GM08714 (cell line): ENCODE measurements around the gene GARS1.

Source experiments
- H3K4me3 ChIP-seq: fragments of 200-500 bp; sonication (Bioruptor generic); 2 replicates; pipeline ENCODE4 v1.5.1; 2014; ENCODE audit warnings: mild to moderate bottlenecking, low read length, inconsistent platforms
- ZNF274 ChIP-seq: IDR thresholded peaks from 2 replicates; pipeline ENCODE4 v1.6.1; 2012; ENCODE audit warnings: mild to moderate bottlenecking, low read depth, low read length

Gene GARS1

DNA sequence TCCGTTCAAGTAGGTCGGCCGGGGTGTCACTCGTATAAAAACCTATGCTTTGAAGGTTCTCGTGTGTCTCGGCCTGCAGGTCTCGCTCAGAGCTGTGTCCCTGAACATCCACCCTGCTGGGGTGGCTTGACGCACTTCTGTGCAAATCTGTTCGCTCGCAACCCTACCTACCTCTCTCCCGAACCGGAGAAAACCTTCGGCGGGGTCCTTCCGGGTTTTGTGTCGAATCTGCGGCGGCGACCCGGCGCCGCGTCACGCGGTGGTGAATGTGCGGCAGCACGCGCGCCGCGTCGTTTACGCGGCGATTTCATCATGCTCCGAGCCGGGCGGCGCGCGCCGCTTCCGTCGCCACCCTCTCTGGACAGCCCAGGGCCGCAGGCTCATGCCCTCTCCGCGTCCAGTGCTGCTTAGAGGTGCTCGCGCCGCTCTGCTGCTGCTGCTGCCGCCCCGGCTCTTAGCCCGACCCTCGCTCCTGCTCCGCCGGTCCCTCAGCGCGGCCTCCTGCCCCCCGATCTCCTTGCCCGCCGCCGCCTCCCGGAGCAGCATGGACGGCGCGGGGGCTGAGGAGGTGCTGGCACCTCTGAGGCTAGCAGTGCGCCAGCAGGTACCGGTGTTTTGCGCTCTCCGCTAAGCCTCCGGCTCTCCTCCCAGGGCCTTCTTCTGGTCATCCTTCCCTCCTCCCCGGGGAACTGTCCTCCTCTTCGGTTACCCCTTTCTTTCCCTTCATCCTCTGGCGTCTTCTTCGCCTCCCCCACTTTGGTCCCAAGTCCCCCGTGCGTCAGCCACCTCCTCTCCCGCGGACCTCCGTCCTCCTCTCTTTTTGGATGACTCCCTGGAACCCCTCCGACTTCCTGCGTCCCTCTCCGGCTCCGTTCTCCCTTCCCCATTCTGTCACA is at the start of gene GARS1:
GARS1 (plus strand) TSS at position 339 of the 896 bp plus-strand sequence; CDS start at position 383, 44 bp downstream.
- H3K4me3 ChIP-seq: peak within 1 kb of the TSS; percentile 85
- no peak for TF ChIP-seq ZNF274

- no peak for TF ChIP-seq ZNF274
- H3K4me3 ChIP-seq: no peak overlapping the region
Measured at GRCh38 chr7:30545791-30546555, 48.7 kb upstream of the GARS1 start.

- TF ChIP-seq ZNF274: no peak
- H3K4me3 ChIP-seq: no peak overlapping the region
Measured at GRCh38 chr7:30546596-30546995, 48.1 kb upstream of the GARS1 start.

- TF ChIP-seq ZNF274: no peak
- H3K4me3 ChIP-seq: no peak overlapping the region
Measured at GRCh38 chr7:30548845-30549244, 45.8 kb upstream of the GARS1 start.

DNA sequence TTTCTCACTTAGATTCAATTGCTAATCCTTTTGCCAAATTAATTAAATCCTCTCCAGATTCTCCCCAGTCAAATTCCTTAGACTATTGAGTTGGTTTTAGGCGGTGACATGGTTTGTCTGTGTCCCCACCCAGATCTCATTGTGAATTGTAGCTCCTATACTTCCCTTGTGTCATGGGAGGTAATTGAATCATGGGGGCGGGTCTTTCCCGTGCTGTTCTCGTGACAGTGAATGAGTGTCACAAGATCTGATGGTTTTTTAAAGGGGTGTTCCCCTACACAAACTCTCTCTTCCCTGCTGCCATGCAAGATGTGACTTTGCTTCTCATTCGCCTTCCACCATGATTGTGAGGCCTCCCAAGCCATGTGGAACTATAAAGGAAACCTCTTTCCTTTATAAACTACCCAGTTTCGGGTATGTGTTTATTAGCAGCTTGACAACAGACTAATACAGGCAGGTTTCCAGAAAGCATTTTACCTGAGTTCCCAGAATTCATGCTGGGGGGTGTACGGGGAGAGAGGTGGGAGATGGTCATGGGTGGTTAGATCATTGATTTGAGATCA is 44.7 kb upstream of the GARS1 start:
- no peak overlapping the region for H3K4me3 ChIP-seq
- TF ChIP-seq ZNF274: no peak

DNA sequence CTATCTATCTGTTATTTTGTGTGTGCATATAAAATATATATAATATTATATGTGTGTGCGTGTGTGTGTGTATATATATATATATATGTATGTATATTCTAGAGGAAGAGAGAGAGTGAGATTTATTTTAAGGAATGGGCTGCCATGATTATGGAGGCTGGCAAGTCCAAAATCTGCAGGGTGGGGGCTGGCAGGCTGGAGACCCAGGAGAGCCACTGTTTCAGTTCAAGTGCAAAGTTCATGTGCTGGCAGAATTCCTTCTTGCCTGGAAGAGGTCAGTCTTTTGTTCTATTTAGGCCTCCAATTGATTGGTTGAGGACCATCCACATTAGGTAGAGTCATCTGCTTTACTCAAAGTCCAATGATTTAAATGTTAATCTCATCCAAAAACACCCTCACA is 42.3 kb upstream of the GARS1 start:
- TF ChIP-seq ZNF274: no peak
- H3K4me3 ChIP-seq: no peak overlapping the region

DNA sequence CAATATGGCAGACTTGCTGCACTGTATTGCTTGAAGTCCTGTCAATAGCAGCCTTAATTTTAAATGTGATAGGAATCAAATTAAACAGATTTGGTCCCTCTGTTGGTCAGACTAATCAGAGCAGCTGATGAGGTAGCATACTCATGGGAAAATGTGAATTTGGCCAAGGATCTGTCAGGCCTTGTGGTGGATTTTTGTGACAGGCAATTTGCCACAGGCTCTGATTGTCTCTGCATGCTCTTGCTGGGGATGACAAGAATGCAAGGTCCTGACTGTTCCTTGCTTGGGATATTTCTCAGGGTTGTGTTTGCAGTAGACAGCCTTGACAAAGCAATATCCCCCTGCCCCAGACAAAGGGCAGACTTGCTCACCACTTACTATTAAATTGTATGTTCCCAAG is 41.5 kb upstream of the GARS1 start:
- TF ChIP-seq ZNF274: no peak
- H3K4me3 ChIP-seq: no peak overlapping the region

DNA sequence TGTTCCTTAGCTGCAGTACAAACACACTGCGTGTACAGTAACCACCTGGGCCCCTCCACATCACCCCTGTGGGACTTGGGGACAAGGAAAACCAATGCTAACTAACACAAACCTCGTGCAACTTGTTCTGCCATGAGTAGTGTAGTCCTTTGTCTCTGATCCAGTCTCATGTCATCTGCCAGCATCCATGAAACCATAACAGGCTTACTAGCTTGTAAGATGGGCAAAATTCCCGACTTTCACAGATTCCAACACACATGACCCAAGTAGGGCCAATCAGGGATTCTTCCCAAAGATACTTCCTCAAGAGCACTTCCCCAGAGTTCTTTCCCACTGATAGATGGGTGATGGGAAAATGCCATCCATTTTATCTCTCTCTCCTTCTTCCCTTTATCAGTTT is 41.1 kb upstream of the GARS1 start:
- no peak overlapping the region for H3K4me3 ChIP-seq
- TF ChIP-seq ZNF274: no peak

DNA sequence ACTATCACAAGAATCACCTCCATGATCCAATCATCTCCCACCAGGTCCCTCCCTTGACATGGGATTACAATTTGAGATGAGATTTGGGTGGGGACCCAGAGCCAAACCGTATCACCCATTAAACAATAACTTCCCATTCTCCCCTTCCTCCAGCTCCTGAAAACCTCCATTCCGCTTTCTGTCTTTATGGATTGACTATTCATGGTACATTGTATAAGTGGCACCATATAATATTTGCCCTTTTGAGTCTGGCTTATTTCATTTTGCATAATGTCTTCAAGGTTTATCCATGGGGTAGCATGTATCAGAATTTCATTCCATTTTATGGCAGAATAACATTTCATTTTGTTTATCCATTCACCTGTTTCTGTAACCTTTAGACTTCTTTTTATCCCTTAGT is 39.2 kb upstream of the GARS1 start:
- TF ChIP-seq ZNF274: no peak
- H3K4me3 ChIP-seq: no peak overlapping the region

GRCh38 chr7:30556840-30557239 is 37.8 kb upstream of the GARS1 start:
- TF ChIP-seq ZNF274: no peak
- H3K4me3 ChIP-seq: no peak overlapping the region

GRCh38 chr7:30557245-30557644 is 37.4 kb upstream of the GARS1 start:
- TF ChIP-seq ZNF274: no peak
- H3K4me3 ChIP-seq: no peak overlapping the region

DNA sequence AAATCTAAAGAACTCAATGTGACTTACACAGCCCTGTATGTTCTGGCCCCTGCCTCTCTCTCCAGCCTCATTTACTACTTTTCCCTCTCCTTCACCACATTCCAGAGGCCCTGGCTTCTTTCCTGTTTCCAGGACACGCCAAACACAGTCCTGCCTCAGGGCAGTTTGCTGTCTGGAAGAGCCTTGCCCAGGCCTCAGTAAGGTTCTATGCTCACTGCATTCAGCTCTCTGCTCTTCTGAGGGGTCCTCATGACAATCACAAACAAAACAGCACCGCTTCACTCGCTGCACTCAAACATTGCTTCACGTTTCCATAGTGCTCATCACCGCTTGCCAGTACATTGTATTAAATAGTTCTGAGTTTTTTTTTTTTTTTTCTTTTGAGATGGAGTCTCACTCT is 35.1 kb upstream of the GARS1 start:
- no peak overlapping the region for H3K4me3 ChIP-seq
- TF ChIP-seq ZNF274: no peak

GRCh38 chr7:30561389-30561788 is 33.3 kb upstream of the GARS1 start:
- no peak overlapping the region for H3K4me3 ChIP-seq
- TF ChIP-seq ZNF274: no peak

DNA sequence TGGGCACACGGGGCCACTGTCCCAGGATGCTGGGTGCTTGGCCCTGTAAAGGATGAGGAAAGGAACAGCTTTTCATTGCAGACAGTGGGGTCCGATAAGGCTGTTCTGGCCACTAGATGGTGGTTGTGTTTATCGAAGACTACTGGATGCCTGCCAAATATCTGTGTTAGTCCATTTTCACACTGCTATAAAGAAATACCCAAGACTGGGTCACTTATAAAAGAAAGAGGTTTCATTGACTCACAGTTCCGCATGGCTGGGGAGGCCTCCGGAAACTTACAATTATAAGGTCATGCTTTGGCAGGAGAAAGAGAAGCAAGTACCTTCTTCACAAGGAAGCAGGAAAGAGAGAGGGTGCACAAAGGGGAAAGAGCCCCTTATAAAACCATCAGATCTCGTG is 32.2 kb upstream of the GARS1 start:
- TF ChIP-seq ZNF274: no peak
- no peak overlapping the region for H3K4me3 ChIP-seq

- no peak overlapping the region for H3K4me3 ChIP-seq
- no peak for TF ChIP-seq ZNF274
Measured at GRCh38 chr7:30562909-30563308, 31.8 kb upstream of the GARS1 start.
